ENCODE data around the gene AOC2. TPM values are rescaled to one million over a fixed set of nuclear protein-coding genes. Genes with fewer than 3 reads are reported as not detected.
A peak's percentile ranks its signal among the peaks of the same experiment; 100 is the strongest.

The AOC2 gene
- total and polyA plus RNA-seq, 2 of the 13 experiments (the other 11 are each of a cell fraction or from before 2014, with no cell fraction given), result 1.2 to 3.3 TPM

DNA sequence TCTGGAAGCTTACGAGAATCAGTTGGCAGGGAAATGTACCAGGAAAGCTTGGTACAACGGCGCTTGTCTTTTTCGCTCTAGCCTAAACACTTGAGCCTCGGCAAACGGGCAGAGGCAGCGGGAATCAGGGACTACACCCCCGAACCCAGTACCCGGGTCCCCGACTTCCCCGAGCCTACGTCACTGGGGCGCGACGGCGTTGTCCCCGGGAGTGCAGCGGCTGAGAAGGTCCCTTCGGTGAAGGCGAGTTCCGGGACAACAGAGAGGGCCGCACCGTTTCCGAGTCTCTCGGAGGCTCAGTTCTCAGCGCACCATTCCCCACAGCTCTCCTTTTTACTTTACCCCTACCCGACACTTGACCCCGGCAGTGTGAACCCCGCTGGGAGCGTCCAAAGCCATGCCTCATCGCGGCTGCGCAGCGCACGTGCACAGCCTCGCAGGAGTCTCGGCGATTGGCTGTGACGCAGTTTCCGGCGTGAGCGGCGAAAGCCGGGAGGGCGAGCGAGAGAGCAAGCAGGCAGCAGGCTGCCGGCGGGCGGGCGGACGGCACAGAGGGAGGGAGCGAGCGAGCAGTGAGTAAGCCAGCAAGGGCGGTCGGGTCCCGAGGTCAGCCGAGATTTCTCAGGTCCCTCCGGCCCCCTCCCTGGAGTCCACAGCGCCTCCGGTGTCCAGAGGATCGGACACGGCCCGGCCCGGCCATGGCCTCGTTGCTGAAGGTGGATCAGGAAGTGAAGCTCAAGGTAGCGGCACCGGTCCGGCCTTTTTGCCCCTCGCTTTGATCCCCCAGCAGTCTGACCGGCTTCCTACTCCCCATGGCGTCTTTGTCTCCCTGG lies 11.2 kb upstream of the AOC2 start, which contains the start of gene PSME3 (continued):
- TF ChIP-seq ZNF790 (CRISPR knock-in tag; IDR thresholded peaks at IDR 0.05; ENCODE audit: borderline replicate concordance) (peak; percentile 92; the same call in 1 of the 2 replicates), KDM6A (CRISPR knock-in tag; IDR thresholded peaks at IDR 0.05; ENCODE audit: low read depth) (no peak), ZFP36L1 (CRISPR knock-in tag; IDR thresholded peaks at IDR 0.05) (0 out of 2 replicates have a peak, but pooled peaks have one; percentile 32), SMC3 (IDR thresholded peaks at IDR 0.05; ENCODE audit: low read length) (no peak), ARNT (IDR thresholded peaks at IDR 0.05) (no peak), ZZZ3 (CRISPR knock-in tag; IDR thresholded peaks at IDR 0.05; ENCODE audit: borderline replicate concordance) (peak; percentile 92), ZNF383 (CRISPR knock-in tag; IDR thresholded peaks at IDR 0.05; ENCODE audit: borderline replicate concordance) (peak; percentile 84; the same call in 1 of the 2 replicates), ZNF780A (CRISPR knock-in tag; IDR thresholded peaks at IDR 0.05) (peak; percentile 83), ATAD3A (CRISPR knock-in tag; IDR thresholded peaks at IDR 0.05) (no peak; the same call in 1 of the 2 replicates), TAF15 (IDR thresholded peaks at IDR 0.05; ENCODE audit: low read depth, low read length, poor library complexity, severe bottlenecking) (peak; percentile 92), SATB2 (CRISPR knock-in tag; IDR thresholded peaks at IDR 0.05) (peak; percentile 86; the same call in 1 of the 2 replicates), ZNF235 (CRISPR knock-in tag; IDR thresholded peaks at IDR 0.05; ENCODE audit: borderline replicate concordance) (peak; percentile 98; the same call in 1 of the 2 replicates), MED8 (CRISPR knock-in tag; IDR thresholded peaks at IDR 0.05; ENCODE audit: insufficient replicate concordance) (peak; percentile 77), NR1H2 (CRISPR knock-in tag; IDR thresholded peaks at IDR 0.05; ENCODE audit: borderline replicate concordance, low read depth) (no peak), CEBPB (IDR thresholded peaks at IDR 0.05; ENCODE audit: borderline replicate concordance, low read depth, low read length) (no peak), ZNF446 (CRISPR knock-in tag; IDR thresholded peaks at IDR 0.05) (0 out of 2 replicates have a peak, but pooled peaks have one; percentile 67), TCF7 (IDR thresholded peaks at IDR 0.05; ENCODE audit: low read depth) (no peak), MIXL1 (CRISPR knock-in tag; IDR thresholded peaks at IDR 0.05) (peak; percentile 40), ZNF367 (CRISPR knock-in tag; IDR thresholded peaks at IDR 0.05; ENCODE audit: borderline replicate concordance) (peak; percentile 33; the same call in 1 of the 2 replicates)
- TF ChIP-seq, protein P1, sequence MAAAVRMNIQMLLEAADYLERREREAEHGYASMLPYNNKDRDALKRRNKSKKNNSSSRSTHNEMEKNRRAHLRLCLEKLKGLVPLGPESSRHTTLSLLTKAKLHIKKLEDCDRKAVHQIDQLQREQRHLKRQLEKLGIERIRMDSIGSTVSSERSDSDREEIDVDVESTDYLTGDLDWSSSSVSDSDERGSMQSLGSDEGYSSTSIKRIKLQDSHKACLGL (CRISPR knock-in tag; IDR thresholded peaks at IDR 0.05), result peak; percentile 100
- TF ChIP-seq, protein P2, sequence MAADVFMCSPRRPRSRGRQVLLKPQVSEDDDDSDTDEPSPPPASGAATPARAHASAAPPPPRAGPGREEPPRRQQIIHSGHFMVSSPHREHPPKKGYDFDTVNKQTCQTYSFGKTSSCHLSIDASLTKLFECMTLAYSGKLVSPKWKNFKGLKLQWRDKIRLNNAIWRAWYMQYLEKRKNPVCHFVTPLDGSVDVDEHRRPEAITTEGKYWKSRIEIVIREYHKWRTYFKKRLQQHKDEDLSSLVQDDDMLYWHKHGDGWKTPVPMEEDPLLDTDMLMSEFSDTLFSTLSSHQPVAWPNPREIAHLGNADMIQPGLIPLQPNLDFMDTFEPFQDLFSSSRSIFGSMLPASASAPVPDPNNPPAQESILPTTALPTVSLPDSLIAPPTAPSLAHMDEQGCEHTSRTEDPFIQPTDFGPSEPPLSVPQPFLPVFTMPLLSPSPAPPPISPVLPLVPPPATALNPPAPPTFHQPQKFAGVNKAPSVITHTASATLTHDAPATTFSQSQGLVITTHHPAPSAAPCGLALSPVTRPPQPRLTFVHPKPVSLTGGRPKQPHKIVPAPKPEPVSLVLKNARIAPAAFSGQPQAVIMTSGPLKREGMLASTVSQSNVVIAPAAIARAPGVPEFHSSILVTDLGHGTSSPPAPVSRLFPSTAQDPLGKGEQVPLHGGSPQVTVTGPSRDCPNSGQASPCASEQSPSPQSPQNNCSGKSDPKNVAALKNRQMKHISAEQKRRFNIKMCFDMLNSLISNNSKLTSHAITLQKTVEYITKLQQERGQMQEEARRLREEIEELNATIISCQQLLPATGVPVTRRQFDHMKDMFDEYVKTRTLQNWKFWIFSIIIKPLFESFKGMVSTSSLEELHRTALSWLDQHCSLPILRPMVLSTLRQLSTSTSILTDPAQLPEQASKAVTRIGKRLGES (CRISPR knock-in tag; IDR thresholded peaks at IDR 0.05; ENCODE audit: borderline replicate concordance), result peak; percentile 28; the same call in 1 of the 2 replicates
- TF ChIP-seq, protein P3, sequence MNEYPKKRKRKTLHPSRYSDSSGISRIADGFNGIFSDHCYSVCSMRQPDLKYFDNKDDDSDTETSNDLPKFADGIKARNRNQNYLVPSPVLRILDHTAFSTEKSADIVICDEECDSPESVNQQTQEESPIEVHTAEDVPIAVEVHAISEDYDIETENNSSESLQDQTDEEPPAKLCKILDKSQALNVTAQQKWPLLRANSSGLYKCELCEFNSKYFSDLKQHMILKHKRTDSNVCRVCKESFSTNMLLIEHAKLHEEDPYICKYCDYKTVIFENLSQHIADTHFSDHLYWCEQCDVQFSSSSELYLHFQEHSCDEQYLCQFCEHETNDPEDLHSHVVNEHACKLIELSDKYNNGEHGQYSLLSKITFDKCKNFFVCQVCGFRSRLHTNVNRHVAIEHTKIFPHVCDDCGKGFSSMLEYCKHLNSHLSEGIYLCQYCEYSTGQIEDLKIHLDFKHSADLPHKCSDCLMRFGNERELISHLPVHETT (CRISPR knock-in tag; conservative IDR thresholded peaks at IDR 0.05), result peak; percentile 61; the same call in 1 of the 2 replicates
- TF ChIP-seq, protein P4, sequence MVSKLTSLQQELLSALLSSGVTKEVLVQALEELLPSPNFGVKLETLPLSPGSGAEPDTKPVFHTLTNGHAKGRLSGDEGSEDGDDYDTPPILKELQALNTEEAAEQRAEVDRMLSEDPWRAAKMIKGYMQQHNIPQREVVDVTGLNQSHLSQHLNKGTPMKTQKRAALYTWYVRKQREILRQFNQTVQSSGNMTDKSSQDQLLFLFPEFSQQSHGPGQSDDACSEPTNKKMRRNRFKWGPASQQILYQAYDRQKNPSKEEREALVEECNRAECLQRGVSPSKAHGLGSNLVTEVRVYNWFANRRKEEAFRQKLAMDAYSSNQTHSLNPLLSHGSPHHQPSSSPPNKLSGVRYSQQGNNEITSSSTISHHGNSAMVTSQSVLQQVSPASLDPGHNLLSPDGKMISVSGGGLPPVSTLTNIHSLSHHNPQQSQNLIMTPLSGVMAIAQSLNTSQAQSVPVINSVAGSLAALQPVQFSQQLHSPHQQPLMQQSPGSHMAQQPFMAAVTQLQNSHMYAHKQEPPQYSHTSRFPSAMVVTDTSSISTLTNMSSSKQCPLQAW (CRISPR knock-in tag; IDR thresholded peaks at IDR 0.05), result peak; percentile 97

Measured in HepG2 (cell line).